ENCODE data around the gene EEF1G.

DNA sequence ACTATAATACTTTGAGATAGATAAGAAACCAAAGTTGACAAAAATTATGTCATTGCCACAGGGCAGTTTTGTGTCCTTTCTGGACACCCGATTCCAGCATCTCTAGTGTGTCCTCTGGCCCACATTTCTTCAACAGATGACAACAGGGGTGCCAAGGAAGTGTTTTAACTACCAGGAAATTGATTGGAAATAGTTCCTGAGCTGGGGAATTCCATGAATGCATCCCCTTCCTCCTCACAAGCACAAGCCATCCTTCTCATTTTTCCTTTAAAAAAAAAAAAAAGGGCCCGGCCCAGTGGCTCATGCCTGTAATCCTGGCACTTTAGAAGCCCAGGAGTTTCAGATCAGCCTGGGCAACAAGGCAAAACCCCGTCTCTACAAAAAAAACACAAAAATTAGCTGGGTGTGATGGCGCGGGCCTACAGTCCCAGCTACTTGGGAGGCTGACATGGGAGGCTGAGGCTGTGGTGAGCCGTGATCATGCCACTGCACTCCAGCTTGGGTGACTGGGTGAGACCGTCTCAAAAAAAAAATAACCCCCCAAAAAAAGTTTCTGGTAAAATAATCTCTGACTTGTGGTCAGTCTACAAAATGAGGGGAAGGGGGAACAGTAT lies 48.9 kb upstream of the EEF1G start:
- TF ChIP-seq GATA3 (IDR thresholded peaks at IDR 0.05; ENCODE audit: borderline replicate concordance) = no peak
- TF ChIP-seq, protein P1, sequence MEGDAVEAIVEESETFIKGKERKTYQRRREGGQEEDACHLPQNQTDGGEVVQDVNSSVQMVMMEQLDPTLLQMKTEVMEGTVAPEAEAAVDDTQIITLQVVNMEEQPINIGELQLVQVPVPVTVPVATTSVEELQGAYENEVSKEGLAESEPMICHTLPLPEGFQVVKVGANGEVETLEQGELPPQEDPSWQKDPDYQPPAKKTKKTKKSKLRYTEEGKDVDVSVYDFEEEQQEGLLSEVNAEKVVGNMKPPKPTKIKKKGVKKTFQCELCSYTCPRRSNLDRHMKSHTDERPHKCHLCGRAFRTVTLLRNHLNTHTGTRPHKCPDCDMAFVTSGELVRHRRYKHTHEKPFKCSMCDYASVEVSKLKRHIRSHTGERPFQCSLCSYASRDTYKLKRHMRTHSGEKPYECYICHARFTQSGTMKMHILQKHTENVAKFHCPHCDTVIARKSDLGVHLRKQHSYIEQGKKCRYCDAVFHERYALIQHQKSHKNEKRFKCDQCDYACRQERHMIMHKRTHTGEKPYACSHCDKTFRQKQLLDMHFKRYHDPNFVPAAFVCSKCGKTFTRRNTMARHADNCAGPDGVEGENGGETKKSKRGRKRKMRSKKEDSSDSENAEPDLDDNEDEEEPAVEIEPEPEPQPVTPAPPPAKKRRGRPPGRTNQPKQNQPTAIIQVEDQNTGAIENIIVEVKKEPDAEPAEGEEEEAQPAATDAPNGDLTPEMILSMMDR (IDR thresholded peaks at IDR 0.05) = no peak

Measured in A549 (cell line).